ENCODE results near the gene PORCN.

The PORCN gene

GRCh38 chrX:48471504-48471903 lies 37.3 kb upstream of the PORCN start:
- peaks cover 10 to 16% of the 10 kb centered on the region in 2 donors for H3K4me1 ChIP-seq (ENCODE audit: control insufficient read depth in 2 of 2, insufficient read depth in 1 of 2, low read depth in 1 of 2, low read length in 2 of 2)
- no peak overlapping the region for H2BK120ac ChIP-seq (ENCODE audit: low read depth, low read length)
- no peak overlapping the region for H3K14ac ChIP-seq (ENCODE audit: low read length)
- H3K27me3 ChIP-seq (ENCODE audit: control insufficient read depth in 3 of 3, insufficient read depth in 3 of 3, low read depth in 1 of 3, low read length in 3 of 3) = no peaks in the 10 kb centered on the region
- no peaks in the 10 kb centered on the region for H3K36me3 ChIP-seq (replicated peaks in 1 of 2; ENCODE audit: control insufficient read depth in 2 of 2, insufficient read depth in 2 of 2, low read length in 2 of 2)
- no peak overlapping the region for H2BK15ac ChIP-seq (ENCODE audit: low read length)
- H3K23ac ChIP-seq (ENCODE audit: low read depth, low read length, poor library complexity) = no peak overlapping the region
- H2BK5ac ChIP-seq (ENCODE audit: low read length) = no peak overlapping the region
- no peak overlapping the region for H3K9ac ChIP-seq (ENCODE audit: low read depth, low read length, poor library complexity)
- H3K9me3 ChIP-seq (replicated peaks in 1 of 2; ENCODE audit: control insufficient read depth in 2 of 2, insufficient read depth in 1 of 2, low read depth in 1 of 2, low read length in 2 of 2) = no peaks in the 10 kb centered on the region
- no peak for DNase-seq (ENCODE audit: low spot score)
- H3K4me3 ChIP-seq (ENCODE audit: low read length in 2 of 2) = no peak overlapping the region
- H4K91ac ChIP-seq (ENCODE audit: low read depth, low read length, poor library complexity) = no peak overlapping the region
- no CpG with 5 or more reads among the region's 8 CpGs for WGBS, 2 donors (ENCODE audit: extremely low coverage in 2 of 2, insufficient read length in 2 of 2, insufficient replicate concordance in 1 of 2)
- H3K4ac ChIP-seq (ENCODE audit: low read length) = no peak overlapping the region
- no peak overlapping the region for H3K4me2 ChIP-seq (ENCODE audit: insufficient read depth, low read length, poor library complexity, severe bottlenecking)
- H2BK12ac ChIP-seq (ENCODE audit: low read length) = no peak overlapping the region
- no peak overlapping the region for H3K27ac ChIP-seq (replicated peaks; ENCODE audit: low read length)
- no peak overlapping the region for H3K18ac ChIP-seq (ENCODE audit: low read length)
- no peak overlapping the region for H2AK5ac ChIP-seq (ENCODE audit: low read depth, low read length)
- no peak overlapping the region for H4K8ac ChIP-seq (ENCODE audit: low read depth, low read length)
- no peak overlapping the region for H2AFZ ChIP-seq (ENCODE audit: low read length)
- H3K79me1 ChIP-seq (ENCODE audit: low read depth, low read length) = no peaks in the 10 kb centered on the region

- no peak overlapping the region for H2BK120ac ChIP-seq (ENCODE audit: low read depth, low read length)
- H2BK15ac ChIP-seq (ENCODE audit: low read length) = no peak overlapping the region
- no peak overlapping the region for H2AK5ac ChIP-seq (ENCODE audit: low read depth, low read length)
- peak overlapping the region; percentile 64 for H3K18ac ChIP-seq (ENCODE audit: low read length)
- no peak overlapping the region for H3K4me3 ChIP-seq (ENCODE audit: low read length in 2 of 2)
- H2AFZ ChIP-seq (ENCODE audit: low read length) = no peak overlapping the region
- no CpG with 5 or more reads among the region's 9 CpGs for WGBS, 2 donors (ENCODE audit: extremely low coverage in 2 of 2, insufficient read length in 2 of 2, insufficient replicate concordance in 1 of 2)
- no peaks in the 10 kb centered on the region for H3K79me1 ChIP-seq (ENCODE audit: low read depth, low read length)
- H3K4ac ChIP-seq (ENCODE audit: low read length) = no peak overlapping the region
- no peak overlapping the region for H3K9ac ChIP-seq (ENCODE audit: low read depth, low read length, poor library complexity)
- no peaks in the 10 kb centered on the region for H3K36me3 ChIP-seq (replicated peaks in 1 of 2; ENCODE audit: control insufficient read depth in 2 of 2, insufficient read depth in 2 of 2, low read length in 2 of 2)
- no peak overlapping the region for H4K91ac ChIP-seq (ENCODE audit: low read depth, low read length, poor library complexity)
- H3K23ac ChIP-seq (ENCODE audit: low read depth, low read length, poor library complexity) = no peak overlapping the region
- no peaks in the 10 kb centered on the region for H3K9me3 ChIP-seq (replicated peaks in 1 of 2; ENCODE audit: control insufficient read depth in 2 of 2, insufficient read depth in 1 of 2, low read depth in 1 of 2, low read length in 2 of 2)
- H3K4me1 ChIP-seq (ENCODE audit: control insufficient read depth in 2 of 2, insufficient read depth in 1 of 2, low read depth in 1 of 2, low read length in 2 of 2) = peaks cover 10 to 16% of the 10 kb centered on the region in 2 donors
- no peak overlapping the region for H3K14ac ChIP-seq (ENCODE audit: low read length)
- H3K27ac ChIP-seq (replicated peaks; ENCODE audit: low read length) = no peak overlapping the region
- H4K8ac ChIP-seq (ENCODE audit: low read depth, low read length) = no peak overlapping the region
- no peaks in the 10 kb centered on the region for H3K27me3 ChIP-seq (ENCODE audit: control insufficient read depth in 3 of 3, insufficient read depth in 3 of 3, low read depth in 1 of 3, low read length in 3 of 3)
- no peak overlapping the region for H3K4me2 ChIP-seq (ENCODE audit: insufficient read depth, low read length, poor library complexity, severe bottlenecking)
- no peak overlapping the region for H2BK12ac ChIP-seq (ENCODE audit: low read length)
- DNase-seq (ENCODE audit: low spot score) = no peak
- H2BK5ac ChIP-seq (ENCODE audit: low read length) = no peak overlapping the region
These were observed 36.6 kb upstream of the PORCN start for GRCh38 chrX:48472225-48472624.

- no peak overlapping the region for H3K4ac ChIP-seq (ENCODE audit: low read length)
- H3K4me3 ChIP-seq (ENCODE audit: low read length in 2 of 2) = no peak overlapping the region
- no peak overlapping the region for H2AK5ac ChIP-seq (ENCODE audit: low read depth, low read length)
- H2BK15ac ChIP-seq (ENCODE audit: low read length) = no peak overlapping the region
- H4K8ac ChIP-seq (ENCODE audit: low read depth, low read length) = no peak overlapping the region
- no peak overlapping the region for H2BK5ac ChIP-seq (ENCODE audit: low read length)
- WGBS, 2 donors (ENCODE audit: extremely low coverage in 2 of 2, insufficient read length in 2 of 2, insufficient replicate concordance in 1 of 2) = no CpG with 5 or more reads among the region's 12 CpGs
- no peaks in the 10 kb centered on the region for H3K36me3 ChIP-seq (replicated peaks in 1 of 2; ENCODE audit: control insufficient read depth in 2 of 2, insufficient read depth in 2 of 2, low read length in 2 of 2)
- H4K91ac ChIP-seq (ENCODE audit: low read depth, low read length, poor library complexity) = no peak overlapping the region
- H3K27ac ChIP-seq (replicated peaks; ENCODE audit: low read length) = peak overlapping the region; percentile 74
- H3K23ac ChIP-seq (ENCODE audit: low read depth, low read length, poor library complexity) = no peak overlapping the region
- H3K9ac ChIP-seq (ENCODE audit: low read depth, low read length, poor library complexity) = no peak overlapping the region
- DNase-seq (ENCODE audit: low spot score) = no peak
- peak overlapping the region; percentile 56 for H2AFZ ChIP-seq (ENCODE audit: low read length)
- H3K18ac ChIP-seq (ENCODE audit: low read length) = no peak overlapping the region
- no peaks in the 10 kb centered on the region for H3K79me1 ChIP-seq (ENCODE audit: low read depth, low read length)
- no peak overlapping the region for H3K14ac ChIP-seq (ENCODE audit: low read length)
- H3K27me3 ChIP-seq (ENCODE audit: control insufficient read depth in 3 of 3, insufficient read depth in 3 of 3, low read depth in 1 of 3, low read length in 3 of 3) = no peaks in the 10 kb centered on the region
- H3K4me1 ChIP-seq (ENCODE audit: control insufficient read depth in 2 of 2, insufficient read depth in 1 of 2, low read depth in 1 of 2, low read length in 2 of 2) = peaks cover 9 to 10% of the 10 kb centered on the region in 2 donors
- no peak overlapping the region for H2BK12ac ChIP-seq (ENCODE audit: low read length)
- peak overlapping the region; percentile 11 for H3K4me2 ChIP-seq (ENCODE audit: insufficient read depth, low read length, poor library complexity, severe bottlenecking)
- no peak overlapping the region for H2BK120ac ChIP-seq (ENCODE audit: low read depth, low read length)
- H3K9me3 ChIP-seq (replicated peaks in 1 of 2; ENCODE audit: control insufficient read depth in 2 of 2, insufficient read depth in 1 of 2, low read depth in 1 of 2, low read length in 2 of 2) = no peaks in the 10 kb centered on the region
These were observed 35.7 kb upstream of the PORCN start for GRCh38 chrX:48472851-48473703.

GRCh38 chrX:48473704-48473990 lies 35.1 kb upstream of the PORCN start:
- Histone ChIP-seq H3K27ac (replicated peaks; ENCODE audit: low read length) (peak overlapping the region; percentile 74), H3K9ac (ENCODE audit: low read depth, low read length, poor library complexity) (no peak overlapping the region), H3K4me3 (ENCODE audit: low read length in 2 of 2) (no peak overlapping the region), H3K36me3 (replicated peaks in 1 of 2; ENCODE audit: control insufficient read depth in 2 of 2, insufficient read depth in 2 of 2, low read length in 2 of 2) (no peaks in the 10 kb centered on the region), H3K23ac (ENCODE audit: low read depth, low read length, poor library complexity) (no peak overlapping the region), H2AFZ (ENCODE audit: low read length) (peak overlapping the region; percentile 56), H3K79me1 (ENCODE audit: low read depth, low read length) (no peaks in the 10 kb centered on the region), H2BK12ac (ENCODE audit: low read length) (no peak overlapping the region), H3K18ac (ENCODE audit: low read length) (no peak overlapping the region), H2BK120ac (ENCODE audit: low read depth, low read length) (no peak overlapping the region), H2BK5ac (ENCODE audit: low read length) (no peak overlapping the region), H4K8ac (ENCODE audit: low read depth, low read length) (no peak overlapping the region), H3K27me3 (ENCODE audit: control insufficient read depth in 3 of 3, insufficient read depth in 3 of 3, low read depth in 1 of 3, low read length in 3 of 3) (no peaks in the 10 kb centered on the region), H3K4ac (ENCODE audit: low read length) (no peak overlapping the region), H3K14ac (ENCODE audit: low read length) (no peak overlapping the region), H4K91ac (ENCODE audit: low read depth, low read length, poor library complexity) (no peak overlapping the region), H3K4me2 (ENCODE audit: insufficient read depth, low read length, poor library complexity, severe bottlenecking) (no peak overlapping the region), H3K9me3 (replicated peaks in 1 of 2; ENCODE audit: control insufficient read depth in 2 of 2, insufficient read depth in 1 of 2, low read depth in 1 of 2, low read length in 2 of 2) (no peaks in the 10 kb centered on the region), H2AK5ac (ENCODE audit: low read depth, low read length) (no peak overlapping the region), H3K4me1 (ENCODE audit: control insufficient read depth in 2 of 2, insufficient read depth in 1 of 2, low read depth in 1 of 2, low read length in 2 of 2) (peaks cover 9 to 10% of the 10 kb centered on the region in 2 donors), H2BK15ac (ENCODE audit: low read length) (no peak overlapping the region)
- no CpG with 5 or more reads among the region's 9 CpGs for WGBS, 2 donors (ENCODE audit: extremely low coverage in 2 of 2, insufficient read length in 2 of 2, insufficient replicate concordance in 1 of 2)
- no peak for DNase-seq (ENCODE audit: low spot score)

Measured in neuronal stem cell (in vitro differentiated cells).